GM19240 (cell line): Measurements from ENCODE around the gene SPIRE2.

ENCODE experiments used
- DNase-seq: peaks from one replicate; pipeline ENCODE4 v3.0.0; 2011; ENCODE audit warnings: low spot score; ENCODE audit not compliant: insufficient read length

SPIRE2 gene

DNA sequence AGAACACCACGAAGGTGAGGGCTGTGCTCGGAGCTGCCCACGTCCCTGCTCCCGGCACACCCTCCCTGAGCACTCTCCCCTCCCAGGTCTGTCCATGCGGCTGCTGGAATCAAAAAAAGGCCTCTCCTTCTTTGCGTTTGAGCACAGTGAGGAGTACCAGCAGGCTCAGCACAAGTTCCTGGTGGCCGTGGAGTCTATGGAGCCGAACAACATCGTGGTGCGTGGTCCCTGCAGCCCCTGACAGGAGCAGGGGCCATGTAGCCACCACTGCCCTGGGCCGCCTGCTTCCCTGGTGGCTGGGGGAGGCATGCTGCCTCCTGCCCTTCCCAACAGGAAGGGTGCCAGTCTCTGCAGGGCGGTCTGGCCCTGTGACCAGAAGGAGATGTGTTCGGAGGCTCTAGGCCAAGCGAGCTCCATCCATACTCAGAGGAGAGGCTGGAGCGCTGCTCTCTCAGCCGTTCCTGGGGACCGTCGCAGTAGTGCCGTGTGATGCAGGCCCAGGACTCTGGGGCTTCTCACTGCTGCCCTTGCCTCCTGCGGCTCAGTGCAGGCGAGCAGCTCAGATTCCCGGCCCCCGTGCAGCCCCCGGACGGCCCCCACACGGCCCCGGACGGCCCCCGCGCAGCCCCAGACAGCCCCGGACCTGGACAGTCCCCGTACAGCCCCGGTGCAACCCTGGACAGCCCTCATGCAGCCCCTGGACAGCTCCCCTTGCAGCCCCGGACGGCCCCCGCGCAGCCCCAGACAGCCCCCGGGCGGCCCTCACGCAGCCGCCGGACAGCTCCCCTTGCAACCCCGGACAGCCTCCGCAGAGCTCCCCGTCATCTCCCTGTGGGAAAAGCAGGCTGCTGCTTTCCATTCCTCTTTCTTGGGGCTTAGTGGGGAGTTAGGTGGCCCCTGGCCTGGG is 65.6 kb downstream of the SPIRE2 start:
- DNase-seq: no peak

GRCh38 chr16:89895482-89896250 is 67.4 kb downstream of the SPIRE2 start:
- no peak for DNase-seq

DNA sequence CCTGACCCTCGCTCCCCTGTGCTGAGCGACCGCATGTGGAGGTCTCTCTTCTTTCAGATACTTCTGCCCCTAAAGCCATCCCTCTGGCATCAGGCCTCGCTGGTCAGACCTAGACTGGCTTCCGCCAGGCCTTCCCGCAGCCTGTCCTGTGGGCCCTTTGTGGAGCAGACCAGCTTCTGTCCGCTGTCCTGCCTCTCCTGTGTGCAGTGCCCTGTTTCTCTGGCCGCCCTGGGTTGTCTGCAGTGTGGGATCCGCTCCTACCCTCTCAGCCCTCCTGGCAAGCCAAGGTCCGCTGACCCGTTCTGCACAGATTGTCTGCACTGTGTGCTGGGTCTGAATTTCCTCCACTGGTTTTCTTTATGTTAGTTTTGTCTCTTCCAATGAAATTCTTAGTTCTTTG is 68.9 kb downstream of the SPIRE2 start:
- DNase-seq: no peak

DNA sequence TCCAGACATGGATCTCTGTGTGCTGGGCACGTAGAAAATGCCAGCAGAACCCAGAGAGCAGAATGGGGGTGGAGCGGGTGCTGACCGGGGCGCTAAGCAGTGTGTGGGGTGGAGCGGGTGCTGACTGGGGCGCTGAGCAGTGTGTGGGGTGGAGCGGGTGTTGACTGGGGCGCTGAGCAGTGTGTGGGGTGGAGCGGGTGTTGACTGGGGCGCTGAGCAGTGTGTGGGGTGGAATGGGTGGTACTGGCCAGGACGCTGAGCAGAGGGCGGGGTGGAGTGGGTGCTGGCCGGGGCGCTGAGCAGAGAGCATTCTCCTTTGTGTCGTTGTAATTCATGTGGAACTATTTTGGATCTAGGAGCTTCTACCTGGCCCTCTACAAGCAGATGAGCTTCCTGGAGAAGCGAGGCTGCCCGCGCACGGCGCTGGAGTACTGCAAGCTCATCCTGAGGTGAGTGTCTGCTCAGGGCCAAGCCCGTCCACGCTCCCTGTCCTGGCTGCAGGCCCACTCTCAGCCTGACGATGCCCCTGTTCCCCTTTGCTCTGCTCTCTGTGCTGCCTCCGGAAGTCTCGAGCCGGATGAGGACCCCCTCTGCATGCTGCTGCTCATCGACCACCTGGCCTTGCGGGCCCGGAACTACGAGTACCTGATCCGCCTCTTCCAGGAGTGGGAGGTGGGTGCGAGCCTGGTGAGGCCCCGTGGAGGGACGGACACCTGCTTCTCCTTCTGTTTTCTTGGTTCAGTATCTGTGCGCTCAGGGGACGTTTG is 70.1 kb downstream of the SPIRE2 start:
- no peak for DNase-seq

DNA sequence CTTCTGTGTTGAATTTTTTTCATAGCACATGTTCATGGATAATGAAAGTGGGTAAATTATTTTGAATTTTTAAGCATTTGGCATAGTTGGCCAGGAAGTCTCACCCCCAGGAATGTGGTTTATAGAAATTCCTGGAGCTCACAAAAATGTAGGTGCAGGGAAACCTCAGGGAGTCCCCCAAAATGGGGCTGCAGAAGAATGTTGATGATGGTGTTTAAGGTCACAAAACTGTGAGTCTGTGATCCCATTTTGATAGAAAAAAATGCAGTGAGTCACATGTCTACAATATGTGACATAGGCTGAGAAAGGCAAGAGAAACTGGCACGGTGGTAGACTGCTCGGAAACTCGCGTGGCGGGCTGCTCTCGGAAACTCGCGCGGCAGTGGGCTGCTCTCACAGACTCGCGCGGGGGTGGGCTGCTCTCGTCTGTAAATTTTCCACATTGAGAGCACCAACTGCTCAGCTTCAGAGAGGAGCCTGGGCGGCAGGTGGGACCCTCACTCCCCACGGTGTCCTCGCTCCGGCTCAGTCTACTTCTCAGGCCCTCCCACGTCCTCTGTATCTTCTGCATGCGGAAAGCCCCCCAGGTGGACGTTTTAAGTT is 71.7 kb downstream of the SPIRE2 start:
- DNase-seq: no peak

GRCh38 chr16:89900885-89901284 is 72.6 kb downstream of the SPIRE2 start:
- no peak for DNase-seq

DNA sequence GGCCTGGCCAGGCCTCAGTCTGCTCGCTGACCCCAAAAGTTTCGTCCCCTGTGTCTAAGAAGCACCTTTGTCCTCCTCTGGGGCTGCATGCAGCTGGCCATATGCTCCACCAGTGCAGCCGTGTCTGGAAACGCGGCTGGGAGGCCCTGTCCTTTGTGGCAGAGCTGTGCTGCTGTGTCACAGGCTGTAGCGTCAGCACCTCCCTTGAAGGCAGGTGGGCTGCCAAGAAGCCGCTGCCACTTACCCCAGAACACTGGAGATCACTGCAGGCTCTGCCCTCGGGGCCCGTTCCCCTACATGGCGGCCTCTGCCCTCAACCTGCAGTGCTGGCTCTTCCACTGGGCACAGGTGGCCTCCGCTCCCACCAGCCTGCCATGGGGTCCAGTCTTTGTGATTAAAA is 74.7 kb downstream of the SPIRE2 start:
- DNase-seq: no peak

GRCh38 chr16:89903908-89904515 is 75.7 kb downstream of the SPIRE2 start:
- no peak for DNase-seq

GRCh38 chr16:89904606-89905510 is 76.6 kb downstream of the SPIRE2 start:
- DNase-seq: no peak

DNA sequence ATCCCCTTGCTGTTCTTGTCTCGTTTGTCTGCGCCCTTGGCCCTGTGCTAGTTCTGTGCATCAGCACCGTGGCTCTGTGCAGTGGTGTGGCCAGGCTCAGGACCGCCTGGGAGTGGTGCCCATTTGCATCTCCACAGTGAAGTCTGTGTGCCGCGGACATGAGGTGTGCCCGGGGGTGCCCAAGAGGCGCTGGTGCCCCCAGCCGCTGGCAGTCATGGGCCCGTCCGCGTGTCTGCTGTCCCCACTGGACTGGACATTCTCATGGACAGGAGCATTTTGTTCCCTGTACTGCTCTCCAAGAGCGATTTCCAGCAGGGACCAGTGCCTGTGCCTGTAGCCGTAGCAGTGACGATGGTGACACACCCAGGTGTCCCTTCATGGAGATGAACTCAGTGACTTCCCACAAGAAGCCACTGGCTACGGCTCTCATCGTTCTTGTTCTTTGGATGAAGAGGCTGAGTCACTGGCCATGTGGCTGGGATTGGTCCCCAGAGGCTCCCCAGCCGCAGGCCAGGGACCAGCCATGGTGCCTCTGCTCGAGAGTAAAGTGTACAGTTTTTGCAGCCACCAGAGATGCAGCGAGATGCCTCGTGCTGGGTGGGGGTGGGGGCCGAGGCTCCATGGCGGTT is 77.3 kb downstream of the SPIRE2 start:
- no peak for DNase-seq

- no peak for DNase-seq
These were observed 78.1 kb downstream of the SPIRE2 start for GRCh38 chr16:89906140-89907025.

- no peak for DNase-seq
These were observed 79.0 kb downstream of the SPIRE2 start for GRCh38 chr16:89907055-89907814.

GRCh38 chr16:89908236-89908635 is 80.0 kb downstream of the SPIRE2 start:
- DNase-seq: no peak

GRCh38 chr16:89909777-89910716 is 81.8 kb downstream of the SPIRE2 start:
- DNase-seq: peak; percentile 80

DNA sequence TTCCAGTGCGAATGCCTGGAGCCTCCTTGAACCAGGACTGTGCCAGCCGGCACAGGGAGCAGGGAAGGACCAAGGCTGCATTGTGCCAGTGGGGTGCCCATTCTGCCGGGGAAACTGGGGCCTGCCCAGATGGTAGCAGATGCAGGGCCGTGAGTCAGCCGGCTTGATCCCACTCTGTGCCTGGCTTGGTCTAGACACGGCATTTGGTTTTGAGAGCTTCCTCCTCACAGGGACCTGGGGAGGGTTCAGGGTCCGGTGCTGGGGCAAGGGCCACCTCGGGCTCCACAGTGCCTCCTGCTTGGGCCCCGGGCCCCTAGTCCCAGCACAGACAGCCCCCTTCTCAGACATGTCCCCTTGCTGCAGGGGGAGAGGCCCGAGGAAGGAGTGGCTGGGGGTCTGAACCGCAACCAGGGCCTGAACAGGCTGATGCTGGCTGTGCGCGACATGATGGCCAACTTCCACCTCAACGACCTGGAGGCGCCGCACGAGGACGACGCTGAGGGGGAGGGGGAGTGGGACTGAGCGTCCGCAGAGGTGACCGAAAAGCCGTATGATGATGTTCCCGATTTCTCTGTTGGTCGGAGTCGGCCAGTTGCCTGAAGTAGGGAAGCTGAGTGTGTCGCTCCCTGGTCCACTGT is 82.6 kb downstream of the SPIRE2 start:
- DNase-seq: no peak

- DNase-seq: no peak
These were observed 83.1 kb downstream of the SPIRE2 start for GRCh38 chr16:89911375-89911774.
